C4-2B (cell line): ENCODE data around the gene CYB5RL.

ENCODE experiments used
- H3K27ac ChIP-seq: fragments of 450-650 bp; 2 replicates; pipeline ENCODE4 v1.5.1; 2017
- CTCF ChIP-seq: fragments of 450-650 bp; conservative IDR thresholded peaks from 2 replicates; pipeline ENCODE4 v1.5.1; 2017; ENCODE audit warnings: mild to moderate bottlenecking
- ZFX ChIP-seq: fragments of 450-650 bp; IDR thresholded peaks from 2 replicates; pipeline ENCODE4 v1.6.1; 2017

Gene CYB5RL

DNA sequence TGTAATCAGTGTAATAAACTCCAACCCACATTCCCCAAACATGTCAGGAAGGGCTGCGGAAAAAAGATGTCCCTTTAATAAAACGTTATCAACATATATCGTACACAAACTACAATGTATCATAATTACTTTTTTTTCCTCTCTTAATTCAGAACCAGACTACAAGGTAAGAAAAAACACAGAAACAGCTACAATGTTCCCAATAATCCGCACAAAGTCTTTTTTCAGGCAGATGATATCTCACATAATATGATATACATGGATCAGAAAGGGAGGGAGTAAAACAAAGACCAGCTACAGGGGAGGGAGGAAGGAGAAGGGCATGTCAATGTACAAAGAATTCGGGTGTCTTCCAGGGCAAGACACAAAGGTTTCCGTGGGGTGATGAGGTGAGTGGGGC, 25.5 kb upstream of the CYB5RL start:
- H3K27ac ChIP-seq, result no peak overlapping the region
- TF ChIP-seq CTCF (no peak), ZFX (no peak)

GRCh38 chr1:54224233-54224632, 24.4 kb upstream of the CYB5RL start:
- no peak for TF ChIP-seq ZFX
- no peak for TF ChIP-seq CTCF

GRCh38 chr1:54223441-54224202, 23.8 kb upstream of the CYB5RL start:
- no peak for TF ChIP-seq CTCF
- TF ChIP-seq ZFX, result no peak
- no peak overlapping the region for H3K27ac ChIP-seq

More at GRCh38 chr1:54224233-54224632, 24.4 kb upstream of the CYB5RL start:
- H3K27ac ChIP-seq, result no peak overlapping the region

- no peak for TF ChIP-seq CTCF
- TF ChIP-seq ZFX, result no peak
- no peak overlapping the region for H3K27ac ChIP-seq
Observed at GRCh38 chr1:54222711-54223110, 22.9 kb upstream of the CYB5RL start.

DNA sequence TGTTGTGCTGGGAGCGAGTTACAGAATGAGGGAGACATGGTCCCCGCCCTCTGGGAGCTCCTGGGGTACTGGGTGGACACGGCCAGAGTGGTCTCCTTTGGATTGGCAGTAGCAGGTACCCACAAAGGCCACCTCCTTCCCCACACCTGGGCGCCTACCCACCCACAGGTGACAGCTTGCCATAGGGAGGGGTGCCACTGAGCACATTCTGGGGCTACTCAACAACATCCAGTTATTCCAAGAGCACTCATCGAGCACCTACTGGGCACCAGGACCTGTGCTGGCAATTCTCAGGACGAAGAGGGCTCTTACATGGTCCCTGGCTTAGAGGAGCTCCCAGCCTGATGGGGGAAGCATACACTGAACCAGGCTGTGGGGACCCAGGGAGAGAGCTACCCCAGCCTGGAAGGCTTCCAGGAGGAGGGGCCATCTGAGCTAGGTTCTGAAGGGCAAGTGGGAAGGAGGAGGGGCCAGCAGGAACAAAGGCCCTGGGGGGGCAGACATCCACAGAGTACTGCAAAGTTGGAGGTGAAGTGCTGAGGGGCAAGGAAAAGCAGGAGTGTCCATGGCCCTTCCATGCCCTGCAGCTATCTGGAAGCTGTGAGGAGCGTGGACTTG, 22.1 kb upstream of the CYB5RL start:
- TF ChIP-seq ZFX, result no peak
- TF ChIP-seq CTCF, result no peak
- H3K27ac ChIP-seq, result no peak overlapping the region

- TF ChIP-seq ZFX (no peak), CTCF (no peak)
- H3K27ac ChIP-seq, result no peak overlapping the region
Observed at GRCh38 chr1:54221113-54221834, 21.4 kb upstream of the CYB5RL start.
